Measurements from ENCODE around the gene ACTR2. TPM values are rescaled to one million over a fixed set of nuclear protein-coding genes. Genes with fewer than 3 reads are reported as not detected.

ACTR2 gene
- total RNA-seq, 1 experiment from 2014 or later, result 199 TPM

- DNase-seq (ENCODE audit: low read depth, low spot score), result no peak
- Histone ChIP-seq H3K9ac (ENCODE audit: low read length) (no peak overlapping the region), H3K79me2 (ENCODE audit: insufficient read depth, low read length) (no peaks in the 10 kb centered on the region), H3K4me3 (replicated peaks in 1 of 2; ENCODE audit: low read depth in 1 of 2, low read length in 2 of 2) (no peak overlapping the region), H3K9me3 (ENCODE audit: control insufficient read depth in 1 of 2, insufficient read depth in 1 of 2, low read depth in 1 of 2, low read length in 2 of 2) (no peaks in the 10 kb centered on the region), H3K27ac (ENCODE audit: low read depth, low read length) (no peak overlapping the region), H2AFZ (ENCODE audit: low read depth, low read length, poor library complexity, severe bottlenecking) (no peak overlapping the region), H3K27me3 (ENCODE audit: insufficient read depth, low read length) (no peaks in the 10 kb centered on the region), H4K20me1 (ENCODE audit: insufficient read depth) (no peaks in the 10 kb centered on the region), H3K36me3 (ENCODE audit: control insufficient read depth in 1 of 2, insufficient read depth in 2 of 2, low read length in 2 of 2) (no peaks in the 10 kb centered on the region), H3K4me2 (ENCODE audit: low read length) (no peak overlapping the region), H3K4me1 (ENCODE audit: control insufficient read depth in 1 of 2, insufficient read depth in 2 of 2, low read length in 2 of 2) (no peaks in the 10 kb centered on the region), H3K9me2 (ENCODE audit: insufficient read depth) (no peaks in the 10 kb centered on the region)
- no peak for TF ChIP-seq SP1 (IDR thresholded peaks at IDR 0.05; ENCODE audit: low read depth)
- no peak for TF ChIP-seq EGR1 (IDR thresholded peaks at IDR 0.05; ENCODE audit: low read depth)
- no peak for TF ChIP-seq CBX3 (IDR thresholded peaks at IDR 0.05; ENCODE audit: low read depth)
- TF ChIP-seq ATF3 (IDR thresholded peaks at IDR 0.05), result no peak
- no peak for TF ChIP-seq ZNF274 (IDR thresholded peaks at IDR 0.05; ENCODE audit: low read depth, low read length)
- TF ChIP-seq YY1 (IDR thresholded peaks at IDR 0.05; ENCODE audit: extremely low read depth, insufficient replicate concordance, low read depth, low read length), result no peak
- TF ChIP-seq POLR2A (IDR thresholded peaks at IDR 0.05; ENCODE audit: borderline replicate concordance, extremely low read depth, insufficient read depth, insufficient read length), result no peak
- TF ChIP-seq CEBPB (IDR thresholded peaks at IDR 0.05; ENCODE audit: low read depth), result no peak
- TF ChIP-seq ZBTB33 (IDR thresholded peaks at IDR 0.05; ENCODE audit: extremely low read depth, insufficient replicate concordance, low read length), result no peak
- TF ChIP-seq SIN3A (IDR thresholded peaks at IDR 0.05; ENCODE audit: low read depth), result no peak
- TF ChIP-seq EZH2 (IDR thresholded peaks at IDR 0.05), result no peak
- TF ChIP-seq MAX (IDR thresholded peaks at IDR 0.05), result no peak
- TF ChIP-seq FOSL1 (IDR thresholded peaks at IDR 0.05; ENCODE audit: low read depth), result no peak
- TF ChIP-seq RAD21 (IDR thresholded peaks at IDR 0.05; ENCODE audit: low read depth), result no peak
- TF ChIP-seq SRF (IDR thresholded peaks at IDR 0.05; ENCODE audit: low read depth), result no peak
- BruUV-seq (replicated peaks), result no TSS peak
- ATAC-seq, result no peak
- CTCF ChIA-PET, result no interaction called here
- intact Hi-C loops (cut with micrococcal nuclease), result no loop called here
- RAD21 ChIA-PET (ENCODE audit: low non-redundant PET in 1 of 2, low total read pairs in 2 of 2, uncharacterized antibody in 2 of 2, unreplicated experiment in 2 of 2), result no interaction called here
- POLR2A ChIA-PET, result no interaction called here
Measured at GRCh38 chr2:65204461-65205210, 23.0 kb upstream of the ACTR2 start.
